Gastrocnemius medialis (tissue), 4 donors: ENCODE data around the gene CCM2. TPM values are rescaled to one million over a fixed set of nuclear protein-coding genes. Genes with fewer than 3 reads are reported as not detected.

Source experiments
- ATAC-seq, 2 donors: fragments of 150-250 bp; one replicate each; pipeline ENCODE4 v1.9.1; 2016
- DNase-seq, 2 donors: peaks; one replicate each; pipeline ENCODE4 v3.0.0-alpha.2; 2019
- H3K27ac ChIP-seq, 4 donors: fragments of 200-600 bp; sonication (generic); 1 replicate in 1 of 4; 2 replicates in 3 of 4; pipeline ENCODE4 v1.5.1; 2016 to 2018; ENCODE audit warnings: mild to moderate bottlenecking in 2 of 4, moderate library complexity in 1 of 4
- H3K27me3 ChIP-seq, 3 donors: fragments of 200-600 bp; sonication (generic) in 2 of 3; 1 replicate in 1 of 3; 2 replicates in 2 of 3; pipeline versions ENCODE4 v1.5.1 to v1.6.0; 2016 to 2019; ENCODE audit warnings: mild to moderate bottlenecking in 1 of 3, moderate library complexity in 1 of 3
- H3K36me3 ChIP-seq, 2 donors: fragments of 200-600 bp; sonication (generic) in 1 of 2; one replicate each; pipeline ENCODE4 v1.5.1; 2017 to 2018
- H3K4me1 ChIP-seq, 2 donors: fragments of 200-600 bp; sonication (generic) in 1 of 2; one replicate each; pipeline ENCODE4 v1.5.1; 2016 to 2017; ENCODE audit warnings: mild to moderate bottlenecking in 2 of 2
- H3K4me3 ChIP-seq, 4 donors: fragments of 200-600 bp; sonication (generic) in 3 of 4; 1 replicate in 1 of 4; 2 replicates in 3 of 4; pipeline ENCODE4 v1.5.1; 2016 to 2019; ENCODE audit warnings: mild to moderate bottlenecking in 2 of 4
- H3K9me3 ChIP-seq, 3 donors: fragments of 200-600 bp; sonication (generic) in 2 of 3; 1 replicate in 1 of 3; 2 replicates in 2 of 3; pipeline ENCODE4 v1.5.1; 2016 to 2019
- CTCF ChIP-seq, 5 experiments: fragments of 450-650 bp in 3 of 5; fragments of 200-600 bp in 2 of 5; sonication (generic) in 2 of 5; IDR thresholded peaks in 4 of 5; conservative IDR thresholded peaks in 1 of 5; 1 replicate in 4 of 5; 2 replicates in 1 of 5; pipeline ENCODE4 v1.5.1; 2016 to 2019; ENCODE audit warnings: antibody characterized with exemption in 5 of 5, mild to moderate bottlenecking in 3 of 5, moderate library complexity in 3 of 5
- POLR2A ChIP-seq, 2 donors: fragments of 450-650 bp; IDR thresholded peaks; one replicate each; pipeline ENCODE4 v1.6.1; 2017; ENCODE audit warnings: antibody characterized with exemption in 2 of 2, mild to moderate bottlenecking in 2 of 2, moderate library complexity in 2 of 2
- in situ Hi-C, 4 donors: fragments of 200-750 bp; cut with MboI; loops; one replicate each; pipeline versions ENCODE4 v1.15.0 to v1.8.0; 2017; ENCODE audit warnings: low sequenced_read_pairs in 4 of 4
- intact Hi-C: fragments of 100-400 bp; cut with DNase I; formaldehyde crosslinking; loops from one replicate; pipeline ENCODE4 v1.15.1; 2023; ENCODE audit warnings: low total_unique reads
- total RNA-seq, 4 donors: library from RNA; depleted of rRNA; stranded (reverse); fragments of >200 nt; gene quantifications; one replicate each; pipeline versions ENCODE4 v1.1.0 to v1.2.3, GENCODE V29; 2016

CCM2 gene
- total RNA-seq, 4 donors from 2014 or later, result 37.7 to 61.8 (median 47.4) TPM

GRCh38 chr7:45054442-45054841 lies 54.4 kb downstream of the CCM2 start:
- ATAC-seq (no peak), DNase-seq (no peak)
- in situ Hi-C loops, result no loop called here
- H3K9me3 ChIP-seq, result no peaks in the 10 kb centered on the region
- H3K36me3 ChIP-seq, result no peaks in the 10 kb centered on the region
- no peak overlapping the region for H3K27ac ChIP-seq
- H3K27me3 ChIP-seq, result no peaks in the 10 kb centered on the region
- H3K4me1 ChIP-seq, result no peaks in the 10 kb centered on the region
- intact Hi-C loops, result no loop called here
- TF ChIP-seq CTCF (IDR thresholded peaks at IDR 0.05 in 4 of 5, conservative IDR thresholded peaks at IDR 0.05 in 1 of 5) (no peak), POLR2A (IDR thresholded peaks at IDR 0.05) (no peak)
- H3K4me3 ChIP-seq, result no peak overlapping the region

GRCh38 chr7:45055016-45055415 lies 55.0 kb downstream of the CCM2 start:
- TF ChIP-seq POLR2A (IDR thresholded peaks at IDR 0.05) (no peak), CTCF (IDR thresholded peaks at IDR 0.05 in 4 of 5, conservative IDR thresholded peaks at IDR 0.05 in 1 of 5) (no peak)
- no peak for DNase-seq
- Histone ChIP-seq H3K9me3 (no peaks in the 10 kb centered on the region), H3K4me1 (no peaks in the 10 kb centered on the region), H3K27me3 (no peaks in the 10 kb centered on the region), H3K36me3 (no peaks in the 10 kb centered on the region), H3K4me3 (no peak overlapping the region), H3K27ac (no peak overlapping the region)
- no peak for ATAC-seq
- intact Hi-C loops (no loop called here), in situ Hi-C loops (no loop called here)

GRCh38 chr7:45055594-45056219 lies 55.7 kb downstream of the CCM2 start:
- no peaks in the 10 kb centered on the region for H3K4me1 ChIP-seq
- ATAC-seq (no peak), DNase-seq (no peak)
- no peak overlapping the region for H3K4me3 ChIP-seq
- intact Hi-C loops, result no loop called here
- in situ Hi-C loops, result no loop called here
- H3K9me3 ChIP-seq, result no peaks in the 10 kb centered on the region
- no peaks in the 10 kb centered on the region for H3K27me3 ChIP-seq
- no peaks in the 10 kb centered on the region for H3K36me3 ChIP-seq
- no peak overlapping the region for H3K27ac ChIP-seq
- TF ChIP-seq CTCF (IDR thresholded peaks at IDR 0.05 in 4 of 5, conservative IDR thresholded peaks at IDR 0.05 in 1 of 5), result no peak
- no peak for TF ChIP-seq POLR2A (IDR thresholded peaks at IDR 0.05)

GRCh38 chr7:45057878-45058277 lies 57.9 kb downstream of the CCM2 start:
- DNase-seq (no peak), ATAC-seq (no peak)
- Histone ChIP-seq H3K27ac (no peak overlapping the region), H3K4me3 (no peak overlapping the region), H3K27me3 (no peaks in the 10 kb centered on the region), H3K36me3 (no peaks in the 10 kb centered on the region), H3K9me3 (no peaks in the 10 kb centered on the region), H3K4me1 (no peaks in the 10 kb centered on the region)
- in situ Hi-C loops (no loop called here), intact Hi-C loops (no loop called here)
- TF ChIP-seq POLR2A (IDR thresholded peaks at IDR 0.05) (no peak), CTCF (IDR thresholded peaks at IDR 0.05 in 4 of 5, conservative IDR thresholded peaks at IDR 0.05 in 1 of 5) (no peak)

- H3K4me3 ChIP-seq, result no peak overlapping the region
- DNase-seq (no peak), ATAC-seq (no peak)
- H3K27ac ChIP-seq, result no peak overlapping the region
- no peak for TF ChIP-seq POLR2A (IDR thresholded peaks at IDR 0.05)
- no peak for TF ChIP-seq CTCF (IDR thresholded peaks at IDR 0.05 in 4 of 5, conservative IDR thresholded peaks at IDR 0.05 in 1 of 5)
- no peaks in the 10 kb centered on the region for H3K27me3 ChIP-seq
- H3K36me3 ChIP-seq, result peaks cover 0 to 15% of the 10 kb centered on the region in 2 donors
- intact Hi-C loops, result no loop called here
- in situ Hi-C loops, result no loop called here
- H3K9me3 ChIP-seq, result no peaks in the 10 kb centered on the region
- no peaks in the 10 kb centered on the region for H3K4me1 ChIP-seq
Observed at GRCh38 chr7:45060295-45060694, 60.3 kb downstream of the CCM2 start.
